HepG2 (cell line): ENCODE results near the gene NECAP2. TPM values are rescaled to one million over a fixed set of nuclear protein-coding genes. Genes with fewer than 3 reads are reported as not detected.

Experiments
- ADNP ChIP-seq: sonication (generic); formaldehyde crosslinking; IDR thresholded peaks from 2 replicates; pipeline ENCODE4 v1.4.0; 2020; ENCODE audit warnings: missing genetic modification reagents
- ARNT2 ChIP-seq: sonication (generic); formaldehyde crosslinking; IDR thresholded peaks from 2 replicates; pipeline ENCODE4 v1.8.0; 2022; ENCODE audit warnings: mild to moderate bottlenecking, low read depth, missing genetic modification reagents, moderate library complexity
- BCL6 ChIP-seq: IDR thresholded peaks from 2 replicates; pipeline ENCODE4 v1.6.1; 2016; ENCODE audit warnings: missing genetic modification reagents, missing compliant biosample characterization
- JUN ChIP-seq: sonication (generic); formaldehyde crosslinking; IDR thresholded peaks from 2 replicates; pipeline ENCODE4 v1.4.0; 2020; ENCODE audit warnings: mild to moderate bottlenecking, missing genetic modification reagents
- MEF2D ChIP-seq: sonication (generic); formaldehyde crosslinking; IDR thresholded peaks from 2 replicates; pipeline ENCODE4 v1.5.1; 2020; ENCODE audit warnings: mild to moderate bottlenecking, missing genetic modification reagents
- NRL ChIP-seq: sonication (generic); formaldehyde crosslinking; IDR thresholded peaks from 2 replicates; pipeline ENCODE4 v1.5.0; 2020; ENCODE audit warnings: missing genetic modification reagents, mild to moderate bottlenecking, moderate library complexity, borderline replicate concordance
- RNF2 ChIP-seq: fragments of 450-650 bp; conservative IDR thresholded peaks from 2 replicates; pipeline ENCODE4 v1.6.1; 2016; ENCODE audit warnings: low read depth
- SALL2 ChIP-seq: sonication (generic); formaldehyde crosslinking; IDR thresholded peaks from 2 replicates; pipeline ENCODE4 v1.8.1; 2023; ENCODE audit warnings: mild to moderate bottlenecking, missing genetic modification reagents, inconsistent platforms
- TBX3 ChIP-seq: fragments of 450-650 bp; IDR thresholded peaks from 2 replicates; pipeline ENCODE4 v1.6.1; 2017; ENCODE audit warnings: antibody characterized with exemption, mild to moderate bottlenecking, inconsistent platforms, borderline replicate concordance
- THAP11 ChIP-seq: IDR thresholded peaks from 2 replicates; pipeline ENCODE4 v1.6.1; 2016; ENCODE audit warnings: missing biosample characterization, missing genetic modification reagents
- ZNF30 ChIP-seq: sonication (generic); formaldehyde crosslinking; IDR thresholded peaks from 2 replicates; pipeline ENCODE4 v1.5.0; 2020; ENCODE audit warnings: mild to moderate bottlenecking, missing genetic modification reagents
- ZNF329 ChIP-seq: sonication (generic); formaldehyde crosslinking; IDR thresholded peaks from 2 replicates; pipeline ENCODE4 v1.9.0; 2021; ENCODE audit warnings: low read depth, mild to moderate bottlenecking, missing genetic modification reagents
- ZNF543 ChIP-seq: sonication (generic); formaldehyde crosslinking; IDR thresholded peaks from 2 replicates; pipeline ENCODE4 v1.4.0; 2020; ENCODE audit warnings: mild to moderate bottlenecking, missing genetic modification reagents
- ZNF547 ChIP-seq: sonication (generic); formaldehyde crosslinking; IDR thresholded peaks from 2 replicates; pipeline ENCODE4 v1.5.1; 2020; ENCODE audit warnings: mild to moderate bottlenecking, missing genetic modification reagents
- ZNF577 ChIP-seq: sonication (generic); formaldehyde crosslinking; IDR thresholded peaks from 2 replicates; pipeline ENCODE4 v1.4.0; 2020; ENCODE audit warnings: mild to moderate bottlenecking, low read depth, missing genetic modification reagents, borderline replicate concordance
- ZNF772 ChIP-seq: sonication (generic); formaldehyde crosslinking; IDR thresholded peaks from 2 replicates; pipeline ENCODE4 v1.5.0; 2020; ENCODE audit warnings: mild to moderate bottlenecking, missing genetic modification reagents
- ZSCAN22 ChIP-seq: sonication (generic); formaldehyde crosslinking; IDR thresholded peaks from 2 replicates; pipeline ENCODE4 v1.4.0; 2020; ENCODE audit warnings: mild to moderate bottlenecking, missing genetic modification reagents
- polyA plus RNA-seq, 8 experiments: library from polyadenylated mRNA; depleted of rRNA in 3 of 8; stranded (reverse) in 7 of 8; unstranded in 1 of 8; fragments of >200 nt; fragmentation: Illumina TruSeq in 4 of 8; extraction: Trizol in 4 of 8; gene quantifications; 2 replicates each; pipeline versions ENCODE4 v1.2.1 to v1.2.3, GENCODE V29; 2011 to 2016; ENCODE audit warnings: low read depth in 4 of 8, missing spikeins in 1 of 8, mixed read lengths in 1 of 8; ENCODE audit not compliant: insufficient read depth in 1 of 8
- total RNA-seq, 5 experiments: library from RNA; depleted of rRNA; stranded (reverse); fragments of >200 nt; fragmentation: Illumina TruSeq; extraction: Trizol; gene quantifications; 2 replicates each; pipeline ENCODE4 v1.2.3, GENCODE V29; 2016; ENCODE audit warnings: low read depth in 1 of 5
- TF ChIP-seq, protein P1 (sequence below): sonication (generic); formaldehyde crosslinking; conservative IDR thresholded peaks from 2 replicates; pipeline ENCODE4 v1.8.0; 2022; ENCODE audit warnings: missing genetic modification reagents
- TF ChIP-seq, protein P2 (sequence below): sonication (generic); formaldehyde crosslinking; IDR thresholded peaks from 2 replicates; pipeline ENCODE4 v1.5.1; 2020; ENCODE audit warnings: missing genetic modification reagents, mild to moderate bottlenecking, borderline replicate concordance
- TF ChIP-seq, protein P3 (sequence below): sonication (generic); formaldehyde crosslinking; IDR thresholded peaks from 2 replicates; pipeline ENCODE4 v1.5.0; 2020; ENCODE audit warnings: mild to moderate bottlenecking, missing genetic modification reagents
- TF ChIP-seq, protein P4 (sequence below): IDR thresholded peaks from 2 replicates; pipeline ENCODE4 v1.6.1; 2016; ENCODE audit warnings: mild to moderate bottlenecking

The NECAP2 gene
- total and polyA plus RNA-seq, 2 of the 13 experiments (the other 11 are each of a cell fraction or from before 2014, with no cell fraction given): 38.5 to 52.3 TPM

DNA sequence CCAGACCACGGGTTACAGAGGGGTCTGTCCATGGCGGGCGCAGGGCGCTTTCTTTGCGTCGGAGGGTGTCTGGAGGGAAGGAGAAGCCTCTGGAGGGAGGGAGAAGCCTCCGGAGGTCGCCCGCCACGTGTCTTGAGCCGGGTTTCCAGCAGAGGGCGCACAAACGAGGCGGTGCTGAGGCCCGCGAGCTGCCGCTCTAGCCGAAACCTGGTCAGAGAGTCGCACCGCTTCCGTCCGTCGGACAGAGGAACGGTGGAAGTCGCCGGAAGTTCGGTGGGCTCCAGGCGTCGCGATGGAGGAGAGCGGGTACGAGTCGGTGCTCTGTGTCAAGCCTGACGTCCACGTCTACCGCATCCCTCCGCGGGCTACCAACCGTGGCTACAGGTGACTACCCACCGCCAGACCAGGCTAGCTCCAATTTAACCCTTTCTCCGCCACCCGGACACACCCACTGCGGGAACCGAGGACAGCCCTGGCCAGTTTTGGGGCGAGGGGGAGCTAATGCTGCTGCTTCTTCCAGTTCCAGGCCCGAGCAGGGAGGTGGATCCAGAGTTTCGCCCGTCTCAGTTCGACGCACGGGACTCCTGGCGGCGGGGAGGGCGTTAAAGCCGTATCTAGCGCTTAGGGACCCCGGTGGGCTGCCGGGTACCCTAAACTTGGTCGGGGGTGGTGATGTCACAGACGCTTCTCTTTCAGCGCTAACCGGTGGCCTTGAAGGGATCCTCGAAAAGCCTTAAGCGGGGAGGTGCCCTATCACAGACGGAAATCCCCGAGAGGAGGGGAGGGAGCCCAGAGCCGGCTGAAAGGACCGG is at the start of gene NECAP2 (continued):
- TF ChIP-seq, protein P1, sequence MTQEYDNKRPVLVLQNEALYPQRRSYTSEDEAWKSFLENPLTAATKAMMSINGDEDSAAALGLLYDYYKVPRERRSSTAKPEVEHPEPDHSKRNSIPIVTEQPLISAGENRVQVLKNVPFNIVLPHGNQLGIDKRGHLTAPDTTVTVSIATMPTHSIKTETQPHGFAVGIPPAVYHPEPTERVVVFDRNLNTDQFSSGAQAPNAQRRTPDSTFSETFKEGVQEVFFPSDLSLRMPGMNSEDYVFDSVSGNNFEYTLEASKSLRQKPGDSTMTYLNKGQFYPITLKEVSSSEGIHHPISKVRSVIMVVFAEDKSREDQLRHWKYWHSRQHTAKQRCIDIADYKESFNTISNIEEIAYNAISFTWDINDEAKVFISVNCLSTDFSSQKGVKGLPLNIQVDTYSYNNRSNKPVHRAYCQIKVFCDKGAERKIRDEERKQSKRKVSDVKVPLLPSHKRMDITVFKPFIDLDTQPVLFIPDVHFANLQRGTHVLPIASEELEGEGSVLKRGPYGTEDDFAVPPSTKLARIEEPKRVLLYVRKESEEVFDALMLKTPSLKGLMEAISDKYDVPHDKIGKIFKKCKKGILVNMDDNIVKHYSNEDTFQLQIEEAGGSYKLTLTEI (CRISPR knock-in tag): no peak
- TF ChIP-seq ZNF329 (CRISPR knock-in tag) (peak; percentile 51; the same call in 1 of the 2 replicates), BCL6 (CRISPR knock-in tag) (peak; percentile 37; the same call in 1 of the 2 replicates), ZSCAN22 (CRISPR knock-in tag) (no peak), THAP11 (peak; percentile 94), NRL (no peak; the same call in 1 of the 2 replicates), ZNF577 (CRISPR knock-in tag) (no peak), SALL2 (CRISPR knock-in tag) (peak; percentile 94), ADNP (no peak), ZNF543 (peak; percentile 94), RNF2 (no peak), TBX3 (no peak), ZNF772 (CRISPR knock-in tag) (peak; percentile 98), JUN (CRISPR knock-in tag) (peak; percentile 48; the same call in 1 of the 2 replicates), ARNT2 (CRISPR knock-in tag) (peak; percentile 79; the same call in 1 of the 2 replicates), MEF2D (CRISPR knock-in tag) (peak; percentile 79), ZNF547 (CRISPR knock-in tag) (0 out of 2 replicates have a peak, but pooled peaks have one; percentile 16), ZNF30 (CRISPR knock-in tag) (no peak)
- TF ChIP-seq, protein P2, sequence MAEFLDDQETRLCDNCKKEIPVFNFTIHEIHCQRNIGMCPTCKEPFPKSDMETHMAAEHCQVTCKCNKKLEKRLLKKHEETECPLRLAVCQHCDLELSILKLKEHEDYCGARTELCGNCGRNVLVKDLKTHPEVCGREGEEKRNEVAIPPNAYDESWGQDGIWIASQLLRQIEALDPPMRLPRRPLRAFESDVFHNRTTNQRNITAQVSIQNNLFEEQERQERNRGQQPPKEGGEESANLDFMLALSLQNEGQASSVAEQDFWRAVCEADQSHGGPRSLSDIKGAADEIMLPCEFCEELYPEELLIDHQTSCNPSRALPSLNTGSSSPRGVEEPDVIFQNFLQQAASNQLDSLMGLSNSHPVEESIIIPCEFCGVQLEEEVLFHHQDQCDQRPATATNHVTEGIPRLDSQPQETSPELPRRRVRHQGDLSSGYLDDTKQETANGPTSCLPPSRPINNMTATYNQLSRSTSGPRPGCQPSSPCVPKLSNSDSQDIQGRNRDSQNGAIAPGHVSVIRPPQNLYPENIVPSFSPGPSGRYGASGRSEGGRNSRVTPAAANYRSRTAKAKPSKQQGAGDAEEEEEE: no peak
- TF ChIP-seq, protein P3, sequence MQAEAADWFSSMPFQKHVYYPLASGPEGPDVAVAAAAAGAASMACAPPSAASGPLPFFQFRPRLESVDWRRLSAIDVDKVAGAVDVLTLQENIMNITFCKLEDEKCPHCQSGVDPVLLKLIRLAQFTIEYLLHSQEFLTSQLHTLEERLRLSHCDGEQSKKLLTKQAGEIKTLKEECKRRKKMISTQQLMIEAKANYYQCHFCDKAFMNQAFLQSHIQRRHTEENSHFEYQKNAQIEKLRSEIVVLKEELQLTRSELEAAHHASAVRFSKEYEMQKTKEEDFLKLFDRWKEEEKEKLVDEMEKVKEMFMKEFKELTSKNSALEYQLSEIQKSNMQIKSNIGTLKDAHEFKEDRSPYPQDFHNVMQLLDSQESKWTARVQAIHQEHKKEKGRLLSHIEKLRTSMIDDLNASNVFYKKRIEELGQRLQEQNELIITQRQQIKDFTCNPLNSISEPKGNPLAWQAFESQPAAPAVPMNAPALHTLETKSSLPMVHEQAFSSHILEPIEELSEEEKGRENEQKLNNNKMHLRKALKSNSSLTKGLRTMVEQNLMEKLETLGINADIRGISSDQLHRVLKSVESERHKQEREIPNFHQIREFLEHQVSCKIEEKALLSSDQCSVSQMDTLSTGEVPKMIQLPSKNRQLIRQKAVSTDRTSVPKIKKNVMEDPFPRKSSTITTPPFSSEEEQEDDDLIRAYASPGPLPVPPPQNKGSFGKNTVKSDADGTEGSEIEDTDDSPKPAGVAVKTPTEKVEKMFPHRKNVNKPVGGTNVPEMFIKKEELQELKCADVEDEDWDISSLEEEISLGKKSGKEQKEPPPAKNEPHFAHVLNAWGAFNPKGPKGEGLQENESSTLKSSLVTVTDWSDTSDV (CRISPR knock-in tag): 0 out of 2 replicates have a peak, but pooled peaks have one; percentile 41
- TF ChIP-seq, protein P4, sequence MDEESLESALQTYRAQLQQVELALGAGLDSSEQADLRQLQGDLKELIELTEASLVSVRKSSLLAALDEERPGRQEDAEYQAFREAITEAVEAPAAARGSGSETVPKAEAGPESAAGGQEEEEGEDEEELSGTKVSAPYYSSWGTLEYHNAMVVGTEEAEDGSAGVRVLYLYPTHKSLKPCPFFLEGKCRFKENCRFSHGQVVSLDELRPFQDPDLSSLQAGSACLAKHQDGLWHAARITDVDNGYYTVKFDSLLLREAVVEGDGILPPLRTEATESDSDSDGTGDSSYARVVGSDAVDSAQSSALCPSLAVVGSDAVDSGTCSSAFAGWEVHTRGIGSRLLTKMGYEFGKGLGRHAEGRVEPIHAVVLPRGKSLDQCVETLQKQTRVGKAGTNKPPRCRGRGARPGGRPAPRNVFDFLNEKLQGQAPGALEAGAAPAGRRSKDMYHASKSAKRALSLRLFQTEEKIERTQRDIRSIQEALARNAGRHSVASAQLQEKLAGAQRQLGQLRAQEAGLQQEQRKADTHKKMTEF: peak; percentile 96
